GM18868 (cell line): Measurements from ENCODE around the gene NNT.
"Not testable (repeated sequence)": the region's sequence is repeated elsewhere in the genome, so short reads cannot be mapped to it uniquely, and the experiment has no call there.

Experiments used
- ATAC-seq: cut with Tn5 transposase; IDR thresholded peaks from one replicate; pipeline ENCODE4 v1.9.1; 2021; ENCODE audit warnings: mild to moderate bottlenecking, moderate library complexity; ENCODE audit not compliant: unreplicated experiment

Gene NNT

GRCh38 chr5:43582082-43583005 lies 20.6 kb upstream of the NNT start:
- ATAC-seq: no peak

GRCh38 chr5:43583724-43584123 lies 19.3 kb upstream of the NNT start:
- ATAC-seq: no peak

GRCh38 chr5:43584166-43584699 lies 18.7 kb upstream of the NNT start:
- ATAC-seq: no peak

- ATAC-seq: no peak
These were observed 14.1 kb upstream of the NNT start for GRCh38 chr5:43588842-43589241.

GRCh38 chr5:43589310-43589709 lies 13.7 kb upstream of the NNT start:
- no peak for ATAC-seq

GRCh38 chr5:43590700-43591099 lies 12.3 kb upstream of the NNT start:
- no peak for ATAC-seq

- ATAC-seq: peak; percentile 58
These were observed 10.6 kb upstream of the NNT start for GRCh38 chr5:43592363-43592762.

GRCh38 chr5:43598927-43599326 lies 4.1 kb upstream of the NNT start:
- ATAC-seq: not testable (repeated sequence)

- peak; percentile 32 for ATAC-seq
These were observed 1.3 kb upstream of the NNT start for GRCh38 chr5:43601454-43602260.

GRCh38 chr5:43603344-43604217 lies 601 bp downstream of the NNT start:
- ATAC-seq: peak; percentile 55

GRCh38 chr5:43604699-43605098 lies 1.7 kb downstream of the NNT start:
- no peak for ATAC-seq

GRCh38 chr5:43606351-43606750 lies 3.4 kb downstream of the NNT start:
- no peak for ATAC-seq

- ATAC-seq: no peak
These were observed 5.4 kb downstream of the NNT start for GRCh38 chr5:43608406-43608805.

GRCh38 chr5:43609752-43610151 lies 6.8 kb downstream of the NNT start:
- peak; percentile 96 for ATAC-seq

- no peak for ATAC-seq
These were observed 10.4 kb downstream of the NNT start for GRCh38 chr5:43613370-43613769.

- ATAC-seq: no peak
These were observed 12.6 kb downstream of the NNT start for GRCh38 chr5:43615445-43616184.

GRCh38 chr5:43616535-43616934 lies 13.6 kb downstream of the NNT start:
- ATAC-seq: no peak

GRCh38 chr5:43619380-43619779 lies 16.4 kb downstream of the NNT start:
- no peak for ATAC-seq

GRCh38 chr5:43619911-43620310 lies 16.9 kb downstream of the NNT start:
- ATAC-seq: no peak

- no peak for ATAC-seq
These were observed 18.0 kb downstream of the NNT start for GRCh38 chr5:43620944-43621505.
